Endodermal cell (in vitro differentiated cells): ENCODE data around the gene ZBED3. TPM values are rescaled to one million over a fixed set of nuclear protein-coding genes. Genes with fewer than 3 reads are reported as not detected.
A peak's percentile ranks its signal among the peaks of the same experiment; 100 is the strongest.

ENCODE experiments used
- DNase-seq: peaks from one replicate; pipeline ENCODE4 v3.0.0-alpha.2; 2017
- H3K27ac ChIP-seq: 2 replicates; pipeline ENCODE4 v1.5.1; 2013; ENCODE audit warnings: mild to moderate bottlenecking, low read depth, low read length, moderate library complexity
- H3K27me3 ChIP-seq: 2 replicates; pipeline ENCODE4 v1.6.1; 2013; ENCODE audit warnings: mild to moderate bottlenecking, low read length, moderate library complexity; ENCODE audit not compliant: insufficient read depth, control insufficient read depth, poor library complexity, severe bottlenecking
- H3K36me3 ChIP-seq: 2 replicates; pipeline ENCODE4 v1.7.0; 2013; ENCODE audit warnings: mild to moderate bottlenecking, low read length, moderate library complexity; ENCODE audit not compliant: control insufficient read depth, insufficient read depth
- H3K4me1 ChIP-seq: one replicate; pipeline ENCODE4 v1.7.0; 2013; ENCODE audit warnings: low read length; ENCODE audit not compliant: control insufficient read depth, insufficient read depth
- H3K4me3 ChIP-seq: 2 replicates; pipeline ENCODE4 v1.5.1; 2013; ENCODE audit warnings: mild to moderate bottlenecking, low read length, moderate library complexity
- H3K9ac ChIP-seq: 2 replicates; pipeline ENCODE4 v1.6.1; 2013; ENCODE audit warnings: mild to moderate bottlenecking, low read length, moderate library complexity; ENCODE audit not compliant: poor library complexity, severe bottlenecking; ENCODE audit errors: extremely low read depth
- H3K9me3 ChIP-seq: 2 replicates; pipeline ENCODE4 v1.6.1; 2013; ENCODE audit warnings: mild to moderate bottlenecking, low read length, moderate library complexity; ENCODE audit not compliant: control insufficient read depth
- H3K27ac Mint-ChIP-seq: 2 replicates; pipeline ENCODE4 v1.8.0; 2020; ENCODE audit warnings: mixed read lengths
- H3K27me3 Mint-ChIP-seq: 2 replicates; pipeline ENCODE4 v1.8.0; 2021; ENCODE audit warnings: mild to moderate bottlenecking, mixed read lengths; ENCODE audit not compliant: insufficient read depth
- H3K36me3 Mint-ChIP-seq: 2 replicates; pipeline ENCODE4 v1.8.0; 2020; ENCODE audit warnings: low read depth, mixed read lengths
- H3K4me1 Mint-ChIP-seq: 2 replicates; pipeline ENCODE4 v1.8.0; 2020; ENCODE audit warnings: mixed read lengths
- H3K4me3 Mint-ChIP-seq: 2 replicates; pipeline ENCODE4 v1.8.0; 2020; ENCODE audit warnings: mild to moderate bottlenecking, moderate library complexity, mixed read lengths
- H3K9me3 Mint-ChIP-seq: 2 replicates; pipeline ENCODE4 v1.8.0; 2020; ENCODE audit warnings: mild to moderate bottlenecking, mixed read lengths
- WGBS, 2 experiments: methylation state at CpG; one replicate each; pipeline versions ENCODE4 v1.1.5 to v1.1.7; 2013; ENCODE audit warnings: missing lambda C conversion rate in 2 of 2, mixed read lengths in 1 of 2; ENCODE audit not compliant: insufficient coverage in 1 of 2, insufficient read length in 1 of 2; 5-methylcytosine and 5-hydroxymethylcytosine counted together
- total RNA-seq, 2 donors: library from RNA; stranded (reverse); fragmentation: NEBNext Ultra II Directional in 1 of 2; extraction: Animal tissue kit (Norgen Biotek cat#: 25700) in 1 of 2; gene quantifications; 2 replicates in 1 of 2; 3 replicates in 1 of 2; pipeline ENCODE4 v1.2.1, GENCODE V29; 2021
- TF ChIP-seq, protein P1 (sequence below): fragments of 200-600 bp; sonication (generic); conservative IDR thresholded peaks from 2 replicates; pipeline ENCODE4 v1.5.0; 2021; ENCODE audit warnings: antibody characterized with exemption, mild to moderate bottlenecking

The ZBED3 gene
- total RNA-seq, 2 donors from 2014 or later = 5.3 to 5.6 TPM

DNA sequence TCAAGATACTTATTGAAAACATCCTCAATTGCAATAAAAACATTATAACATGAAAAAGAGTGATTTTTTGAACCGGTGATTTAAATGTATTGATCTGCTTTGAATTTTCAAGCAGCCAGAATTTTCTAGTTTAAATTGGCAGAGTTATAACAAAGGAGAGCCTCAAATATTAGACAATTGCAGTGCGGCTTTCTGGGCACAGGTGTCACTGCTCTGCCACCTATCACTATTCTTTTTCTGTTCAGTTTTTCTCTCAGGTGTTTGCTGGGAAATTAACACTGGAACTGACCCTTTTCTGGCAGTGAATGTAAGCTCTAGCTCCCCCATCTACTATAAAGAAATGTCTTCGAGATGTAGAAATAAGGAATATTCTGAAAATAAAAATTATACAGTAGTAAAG lies 23.0 kb downstream of the ZBED3 start:
- H3K27me3 Mint-ChIP-seq = no peaks in the 10 kb centered on the region
- peaks cover 4% of the 10 kb centered on the region for H3K9me3 Mint-ChIP-seq
- Histone ChIP-seq H3K9ac (no peak overlapping the region), H3K36me3 (peaks cover 64% of the 10 kb centered on the region), H3K27ac (no peak overlapping the region), H3K4me1 (no peaks in the 10 kb centered on the region), H3K9me3 (peaks cover 20% of the 10 kb centered on the region), H3K27me3 (no peaks in the 10 kb centered on the region), H3K4me3 (no peak overlapping the region)
- TF ChIP-seq, protein P1, sequence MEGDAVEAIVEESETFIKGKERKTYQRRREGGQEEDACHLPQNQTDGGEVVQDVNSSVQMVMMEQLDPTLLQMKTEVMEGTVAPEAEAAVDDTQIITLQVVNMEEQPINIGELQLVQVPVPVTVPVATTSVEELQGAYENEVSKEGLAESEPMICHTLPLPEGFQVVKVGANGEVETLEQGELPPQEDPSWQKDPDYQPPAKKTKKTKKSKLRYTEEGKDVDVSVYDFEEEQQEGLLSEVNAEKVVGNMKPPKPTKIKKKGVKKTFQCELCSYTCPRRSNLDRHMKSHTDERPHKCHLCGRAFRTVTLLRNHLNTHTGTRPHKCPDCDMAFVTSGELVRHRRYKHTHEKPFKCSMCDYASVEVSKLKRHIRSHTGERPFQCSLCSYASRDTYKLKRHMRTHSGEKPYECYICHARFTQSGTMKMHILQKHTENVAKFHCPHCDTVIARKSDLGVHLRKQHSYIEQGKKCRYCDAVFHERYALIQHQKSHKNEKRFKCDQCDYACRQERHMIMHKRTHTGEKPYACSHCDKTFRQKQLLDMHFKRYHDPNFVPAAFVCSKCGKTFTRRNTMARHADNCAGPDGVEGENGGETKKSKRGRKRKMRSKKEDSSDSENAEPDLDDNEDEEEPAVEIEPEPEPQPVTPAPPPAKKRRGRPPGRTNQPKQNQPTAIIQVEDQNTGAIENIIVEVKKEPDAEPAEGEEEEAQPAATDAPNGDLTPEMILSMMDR = peak; percentile 30
- H3K4me3 Mint-ChIP-seq = no peak overlapping the region
- H3K4me1 Mint-ChIP-seq = no peaks in the 10 kb centered on the region
- 90 to 94% methylated on average over 2 of the region's 3 CpGs for WGBS, 2 experiments
- DNase-seq = no peak
- H3K27ac Mint-ChIP-seq = no peak overlapping the region
- peaks cover 61% of the 10 kb centered on the region for H3K36me3 Mint-ChIP-seq

DNA sequence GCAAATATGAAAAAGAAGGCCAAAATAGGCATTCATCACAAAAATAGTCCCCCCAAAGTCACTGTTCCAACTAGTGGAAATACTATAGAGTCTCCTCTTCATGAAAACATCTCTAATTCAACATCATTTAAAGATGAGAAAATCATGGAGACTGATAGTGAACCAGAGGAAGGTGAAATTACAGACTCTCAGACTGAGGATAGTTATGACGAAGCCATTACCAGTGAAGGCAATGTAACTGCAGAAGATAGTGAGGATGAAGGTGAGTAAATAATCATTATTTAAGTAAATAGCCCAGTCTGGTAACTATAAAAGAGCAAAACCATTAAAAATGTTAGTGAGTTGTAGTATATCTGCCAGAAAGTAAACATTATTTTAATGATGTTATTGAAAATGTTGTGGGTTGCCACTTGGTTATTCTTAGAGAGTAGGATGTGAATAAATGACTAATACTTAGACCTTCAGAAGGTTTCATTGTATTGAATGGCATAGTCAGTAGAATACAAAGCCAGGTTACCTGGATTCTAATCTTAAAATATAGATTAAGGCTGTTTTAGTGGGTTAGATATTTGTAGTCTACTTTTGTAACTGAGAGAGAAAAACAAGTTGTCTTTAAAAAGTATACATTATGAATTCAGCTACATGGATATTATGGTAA lies 40.5 kb downstream of the ZBED3 start:
- H3K4me3 Mint-ChIP-seq = no peak overlapping the region
- no peaks in the 10 kb centered on the region for H3K27me3 Mint-ChIP-seq
- TF ChIP-seq, protein P1 = no peak
- Histone ChIP-seq H3K36me3 (peaks cover 57% of the 10 kb centered on the region), H3K4me1 (no peaks in the 10 kb centered on the region), H3K9me3 (peaks cover 9% of the 10 kb centered on the region), H3K4me3 (no peak overlapping the region), H3K9ac (no peak overlapping the region), H3K27ac (no peak overlapping the region), H3K27me3 (no peaks in the 10 kb centered on the region)
- no peak overlapping the region for H3K27ac Mint-ChIP-seq
- 88 to 100% methylated on average over 1 of the region's 1 CpG for WGBS, 2 experiments
- DNase-seq = no peak
- H3K9me3 Mint-ChIP-seq = peaks cover 12% of the 10 kb centered on the region
- H3K4me1 Mint-ChIP-seq = no peaks in the 10 kb centered on the region
- peaks cover 53% of the 10 kb centered on the region for H3K36me3 Mint-ChIP-seq

DNA sequence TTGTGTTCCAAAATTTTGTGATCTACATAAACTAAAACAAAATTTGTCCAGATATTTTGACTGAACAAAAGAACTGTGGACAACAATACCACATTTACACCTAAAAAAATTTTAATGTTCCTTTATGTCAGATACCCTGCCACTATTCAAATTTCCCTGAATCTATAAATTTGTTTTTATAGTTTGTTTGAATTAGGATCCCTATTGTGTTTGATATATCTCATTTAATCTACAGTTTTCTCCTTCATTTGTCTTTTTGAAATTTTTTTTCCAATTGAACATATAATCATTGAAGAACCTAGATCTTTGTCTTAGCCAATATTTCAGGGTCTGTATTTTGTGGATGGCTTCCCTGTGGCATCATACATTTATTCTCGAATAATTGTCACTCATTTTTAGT lies 51.1 kb downstream of the ZBED3 start:
- DNase-seq = no peak
- Mint-ChIP-seq H3K36me3 (peaks cover 45% of the 10 kb centered on the region), H3K27ac (no peak overlapping the region), H3K27me3 (no peaks in the 10 kb centered on the region), H3K4me1 (peaks cover 5% of the 10 kb centered on the region), H3K4me3 (no peak overlapping the region), H3K9me3 (peaks cover 3% of the 10 kb centered on the region)
- Histone ChIP-seq H3K9me3 (peaks cover 7% of the 10 kb centered on the region), H3K27ac (no peak overlapping the region), H3K9ac (no peak overlapping the region), H3K4me3 (no peak overlapping the region), H3K36me3 (peaks cover 66% of the 10 kb centered on the region), H3K27me3 (no peaks in the 10 kb centered on the region), H3K4me1 (peaks cover 5% of the 10 kb centered on the region)
- TF ChIP-seq, protein P1 = no peak
- 100% methylated on average over 1 of the region's 1 CpG for WGBS, 2 experiments
